GM18526 (cell line): ENCODE measurements around the gene DEDD2.

Source experiments
- POLR2A ChIP-seq: IDR thresholded peaks from 3 replicates; pipeline ENCODE4 v1.6.1; 2011; ENCODE audit not compliant: insufficient read length; ENCODE audit errors: extremely low read depth

DEDD2 gene

GRCh38 chr19:42239544-42240220, 22.2 kb upstream of the DEDD2 start:
- no peak for TF ChIP-seq POLR2A

- TF ChIP-seq POLR2A, result no peak
Observed at GRCh38 chr19:42235181-42235580, 17.7 kb upstream of the DEDD2 start.

GRCh38 chr19:42234364-42234763, 16.9 kb upstream of the DEDD2 start:
- TF ChIP-seq POLR2A, result no peak

- TF ChIP-seq POLR2A, result no peak
Observed at GRCh38 chr19:42233678-42234292, 16.3 kb upstream of the DEDD2 start.

- TF ChIP-seq POLR2A, result no peak
Observed at GRCh38 chr19:42233106-42233505, 15.6 kb upstream of the DEDD2 start.

GRCh38 chr19:42232435-42232834, 15.0 kb upstream of the DEDD2 start:
- TF ChIP-seq POLR2A, result no peak

- TF ChIP-seq POLR2A, result no peak
Observed at GRCh38 chr19:42230571-42230970, 13.1 kb upstream of the DEDD2 start.

- TF ChIP-seq POLR2A, result no peak
Observed at GRCh38 chr19:42229855-42230351, 12.4 kb upstream of the DEDD2 start.

GRCh38 chr19:42229301-42229854, 11.9 kb upstream of the DEDD2 start:
- no peak for TF ChIP-seq POLR2A

- TF ChIP-seq POLR2A, result no peak
Observed at GRCh38 chr19:42228641-42229040, 11.2 kb upstream of the DEDD2 start.

- no peak for TF ChIP-seq POLR2A
Observed at GRCh38 chr19:42226886-42227285, 9.4 kb upstream of the DEDD2 start.

GRCh38 chr19:42225718-42226292, 8.3 kb upstream of the DEDD2 start:
- TF ChIP-seq POLR2A, result no peak

GRCh38 chr19:42224940-42225717, 7.7 kb upstream of the DEDD2 start:
- no peak for TF ChIP-seq POLR2A

- TF ChIP-seq POLR2A, result no peak
Observed at GRCh38 chr19:42220751-42221097, 3.2 kb upstream of the DEDD2 start.
